K562 (cell line): ENCODE measurements around the gene MAP3K12. TPM values are rescaled to one million over a fixed set of nuclear protein-coding genes. Genes with fewer than 3 reads are reported as not detected.

Experiments
- BCOR ChIP-seq: fragments of 450-650 bp; IDR thresholded peaks from 2 replicates; pipeline ENCODE4 v1.6.1; 2016
- KLF10 ChIP-seq: fragments of 250-450 bp; sonication (Bioruptor Pico); IDR thresholded peaks from 2 replicates; pipeline ENCODE4 v1.6.1; 2021; ENCODE audit warnings: matching md5 sums
- MNT ChIP-seq, 2 experiments: fragments of 450-650 bp; conservative IDR thresholded peaks; 2 replicates each; pipeline ENCODE4 v1.6.1; 2017; ENCODE audit warnings: mild to moderate bottlenecking in 2 of 2, moderate library complexity in 2 of 2
- MYC ChIP-seq, 2 experiments: fragments of 250-450 bp in 1 of 2; sonication (Bioruptor Pico) in 1 of 2; IDR thresholded peaks; 2 replicates each; pipeline versions ENCODE4 v1.5.1 to v1.6.1; 2012 to 2021; ENCODE audit warnings: low read depth in 2 of 2, borderline replicate concordance in 1 of 2, improper control_type of control experiment in 1 of 2, low read length in 1 of 2, mild to moderate bottlenecking in 1 of 2, moderate library complexity in 1 of 2
- SMAD4 ChIP-seq: fragments of 250-450 bp; sonication (Bioruptor Pico); conservative IDR thresholded peaks from 2 replicates; pipeline ENCODE4 v1.8.0; 2021; ENCODE audit warnings: inconsistent platforms, mild to moderate bottlenecking, moderate library complexity
- ZKSCAN8 ChIP-seq: fragments of 200-800 bp; sonication (Bioruptor generic); IDR thresholded peaks from 2 replicates; pipeline ENCODE4 v1.6.1; 2016; ENCODE audit warnings: missing genetic modification characterization, missing compliant biosample characterization
- ZNF639 ChIP-seq, 2 experiments: fragments of 200-800 bp in 1 of 2; sonication (Bioruptor generic) in 1 of 2; sonication (generic) in 1 of 2; formaldehyde crosslinking in 1 of 2; IDR thresholded peaks in 1 of 2; conservative IDR thresholded peaks in 1 of 2; 2 replicates each; pipeline versions ENCODE4 v1.5.0 to v1.6.1; 2016 to 2020; ENCODE audit warnings: missing compliant biosample characterization in 1 of 2, missing genetic modification characterization in 1 of 2, missing genetic modification reagents in 1 of 2
- ZNF644 ChIP-seq: fragments of 200-800 bp; sonication (Bioruptor generic); IDR thresholded peaks from 2 replicates; pipeline ENCODE4 v1.6.1; 2016; ENCODE audit warnings: low read depth, missing genetic modification characterization, missing compliant biosample characterization
- polyA plus RNA-seq, 8 experiments: library from polyadenylated mRNA; depleted of rRNA in 4 of 8; stranded (reverse) in 5 of 8; unstranded in 3 of 8; fragments of >200 nt; fragmentation: Nextera tagmentation in 2 of 8; fragmentation: Illumina TruSeq in 1 of 8; extraction: Ambion mirVana in 2 of 8; extraction: Trizol in 1 of 8; gene quantifications; 2 replicates each; pipeline versions ENCODE4 v1.2.1 to v1.2.3, GENCODE V29; 2011 to 2014; ENCODE audit warnings: inconsistent platforms in 1 of 8, missing spikeins in 1 of 8
- total RNA-seq, 7 experiments: library from RNA; depleted of rRNA in 6 of 7; stranded (reverse); fragments of >200 nt in 6 of 7; fragmentation: Illumina TruSeq in 2 of 7; extraction: Trizol in 2 of 7; gene quantifications; 2 replicates each; pipeline versions ENCODE4 v1.2.1 to v1.2.3, GENCODE V29; 2011 to 2021; ENCODE audit warnings: low replicate concordance in 1 of 7

MAP3K12 gene
- total and polyA plus RNA-seq, 9 of the 15 experiments (the other 6 are each of a cell fraction or from before 2014, with no cell fraction given), result 0.10 to 2.4 (median 1.6) TPM

- peak in 1 of 2 experiments; percentile 70; a peak in 1 of 4 replicates for TF ChIP-seq ZNF639 (CRISPR knock-in tag; conservative IDR thresholded peaks at IDR 0.05 in 1 of 2, IDR thresholded peaks at IDR 0.05 in 1 of 2)
- TF ChIP-seq MNT (conservative IDR thresholded peaks at IDR 0.05), result peak; percentile 49 to 75; a peak in 3 of 4 replicates
- TF ChIP-seq ZKSCAN8 (CRISPR knock-in tag), result no peak; the same call in 1 of the 2 replicates
- 0 out of 2 replicates have a peak, but pooled peaks have one; percentile 11 for TF ChIP-seq BCOR
- TF ChIP-seq ZNF644 (tag), result 0 out of 2 replicates have a peak, but pooled peaks have one; percentile 47
- peak; percentile 83 for TF ChIP-seq SMAD4 (CRISPR knock-in tag)
- TF ChIP-seq MYC (IDR thresholded peaks at IDR 0.05; ENCODE audit: low read depth, low read length), result peak; percentile 71
- TF ChIP-seq MYC (CRISPR knock-in tag; IDR thresholded peaks at IDR 0.05; ENCODE audit: borderline replicate concordance, low read depth), result peak; percentile 43; the same call in 1 of the 2 replicates
- TF ChIP-seq KLF10 (CRISPR knock-in tag), result no peak
These were observed 58.0 kb downstream of the MAP3K12 start, which contains the start of gene PRR13 (continued) for GRCh38 chr12:53441040-53441833.
